Upper lobe of left lung (tissue), 4 donors: ENCODE data around the gene TBC1D5.

Source experiments
- EP300 ChIP-seq, 4 donors: sonication (generic); formaldehyde crosslinking; IDR thresholded peaks; one replicate each; pipeline ENCODE4 v1.5.1; 2017; ENCODE audit warnings: antibody characterized with exemption in 4 of 4, control low read depth in 2 of 4
- POLR2A ChIP-seq, 4 donors: fragments of 450-650 bp; IDR thresholded peaks; one replicate each; pipeline ENCODE4 v1.5.1; 2016 to 2017; ENCODE audit warnings: antibody characterized with exemption in 4 of 4, mild to moderate bottlenecking in 2 of 4
- POLR2AphosphoS5 ChIP-seq, 2 donors: sonication (generic); formaldehyde crosslinking; IDR thresholded peaks; one replicate each; pipeline ENCODE4 v1.5.1; 2017; ENCODE audit warnings: antibody characterized with exemption in 2 of 2
- TF ChIP-seq, protein P1 (sequence below), 6 experiments: fragments of 450-650 bp in 4 of 6; fragments of 200-600 bp in 2 of 6; sonication (generic) in 2 of 6; IDR thresholded peaks; one replicate each; pipeline ENCODE4 v1.5.1; 2016 to 2019; ENCODE audit warnings: antibody characterized with exemption in 6 of 6

DNA sequence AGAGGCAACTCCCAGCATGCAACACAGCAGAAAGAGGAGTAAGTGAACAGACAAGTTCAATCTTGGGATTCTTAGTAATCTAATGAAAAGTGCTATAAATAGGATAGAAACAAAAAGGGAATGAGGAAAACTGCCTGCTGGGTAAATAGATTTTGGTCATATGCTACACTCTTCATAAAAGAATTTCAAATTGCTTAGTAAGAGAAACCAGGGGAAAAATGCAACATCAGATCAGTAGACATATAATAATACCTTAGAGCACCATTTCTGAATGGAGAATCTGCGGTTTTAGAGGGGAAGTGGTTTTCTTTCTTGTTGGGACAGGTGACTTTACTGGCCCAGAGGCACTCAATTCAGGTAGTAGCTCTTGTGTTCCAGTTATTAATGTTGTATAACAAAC, 13.4 kb upstream of the TBC1D5 start:
- TF ChIP-seq POLR2AphosphoS5 (IDR thresholded peaks at IDR 0.05) (no peak), POLR2A (IDR thresholded peaks at IDR 0.05) (no peak), EP300 (IDR thresholded peaks at IDR 0.05) (no peak)
- TF ChIP-seq, protein P1, sequence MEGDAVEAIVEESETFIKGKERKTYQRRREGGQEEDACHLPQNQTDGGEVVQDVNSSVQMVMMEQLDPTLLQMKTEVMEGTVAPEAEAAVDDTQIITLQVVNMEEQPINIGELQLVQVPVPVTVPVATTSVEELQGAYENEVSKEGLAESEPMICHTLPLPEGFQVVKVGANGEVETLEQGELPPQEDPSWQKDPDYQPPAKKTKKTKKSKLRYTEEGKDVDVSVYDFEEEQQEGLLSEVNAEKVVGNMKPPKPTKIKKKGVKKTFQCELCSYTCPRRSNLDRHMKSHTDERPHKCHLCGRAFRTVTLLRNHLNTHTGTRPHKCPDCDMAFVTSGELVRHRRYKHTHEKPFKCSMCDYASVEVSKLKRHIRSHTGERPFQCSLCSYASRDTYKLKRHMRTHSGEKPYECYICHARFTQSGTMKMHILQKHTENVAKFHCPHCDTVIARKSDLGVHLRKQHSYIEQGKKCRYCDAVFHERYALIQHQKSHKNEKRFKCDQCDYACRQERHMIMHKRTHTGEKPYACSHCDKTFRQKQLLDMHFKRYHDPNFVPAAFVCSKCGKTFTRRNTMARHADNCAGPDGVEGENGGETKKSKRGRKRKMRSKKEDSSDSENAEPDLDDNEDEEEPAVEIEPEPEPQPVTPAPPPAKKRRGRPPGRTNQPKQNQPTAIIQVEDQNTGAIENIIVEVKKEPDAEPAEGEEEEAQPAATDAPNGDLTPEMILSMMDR (IDR thresholded peaks at IDR 0.05): no peak
